ENCODE data around the gene CUL4B. TPM values are rescaled to one million over a fixed set of nuclear protein-coding genes. Genes with fewer than 3 reads are reported as not detected.
A peak's percentile ranks its signal among the peaks of the same experiment; 100 is the strongest.

Gene CUL4B
- total RNA-seq (46.4 and 50.5 TPM in 2 replicates), polyA plus RNA-seq (15.5 and 16.9 TPM in 2 replicates)

DNA sequence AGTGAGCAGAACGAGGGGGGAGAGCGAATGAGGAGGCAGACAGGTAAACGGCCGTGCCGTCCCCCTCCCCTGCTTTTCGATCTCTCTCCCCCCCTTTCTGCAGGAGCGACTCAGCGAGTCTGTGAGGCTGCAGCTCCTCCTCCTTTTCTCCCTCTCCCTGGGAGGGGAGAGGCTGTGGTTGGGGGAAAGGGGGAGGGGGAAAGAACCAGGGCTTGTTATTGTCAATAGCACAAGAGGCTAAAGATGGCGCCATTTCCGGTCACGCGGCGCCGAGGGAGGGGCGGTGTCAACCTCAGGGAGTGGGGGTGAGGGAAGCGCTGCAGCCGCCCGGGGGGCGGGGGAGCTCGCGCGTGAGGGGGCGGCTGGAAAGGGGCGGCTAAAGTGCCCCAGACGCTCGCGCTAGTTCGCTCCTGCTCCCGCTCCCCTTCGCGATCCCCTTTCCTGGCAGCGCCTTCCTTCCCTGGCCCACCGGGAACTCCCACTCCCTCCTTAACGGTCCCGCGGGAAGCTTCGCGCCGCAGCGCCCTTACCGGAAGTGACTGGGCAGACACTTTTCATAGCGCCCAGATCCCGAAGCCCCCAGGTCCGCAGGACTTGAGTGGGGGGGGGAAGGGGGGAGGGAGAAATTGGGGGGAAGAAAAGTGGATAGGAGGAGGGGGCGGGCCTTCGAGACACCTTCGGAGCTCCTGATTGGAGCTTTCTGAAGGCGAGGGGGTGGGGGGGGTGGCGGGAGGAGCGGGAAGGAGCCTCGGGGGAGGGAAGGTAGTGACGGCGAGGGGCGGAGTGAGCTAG is at the start of gene CUL4B:
Gene CUL4B, minus strand, starts transcription at position 121 of the 792 bp plus-strand sequence. CDS start 324 bp downstream, outside the sequence.
- Histone ChIP-seq H2AFZ (peak within 1 kb of the TSS; percentile 7), H3K79me2 (peaks cover 37% of the 10 kb centered on the region), H3K4me3 (peak within 1 kb of the TSS; percentile 50), H3K9me3 (ENCODE audit: low read depth) (no peaks in the 10 kb centered on the region), H4K20me1 (ENCODE audit: insufficient read depth, poor library complexity, severe bottlenecking) (peaks cover 8% of the 10 kb centered on the region), H3K4me2 (peak within 1 kb of the TSS; percentile 76), H3K9me2 (replicated peaks; ENCODE audit: insufficient read depth) (no peaks in the 10 kb centered on the region), H3K4me1 (ENCODE audit: insufficient read depth) (peaks cover 4% of the 10 kb centered on the region), H3K27me3 (no peaks in the 10 kb centered on the region), H3K27ac (peak within 1 kb of the TSS; percentile 99), H3K36me3 (replicated peaks; ENCODE audit: insufficient read depth, low read depth) (no peaks in the 10 kb centered on the region)
- no peak for TF ChIP-seq EZH2phosphoT487 (IDR thresholded peaks at IDR 0.05; ENCODE audit: low read depth, severe bottlenecking, unreplicated experiment)
- no peak for TF ChIP-seq EZH2 (IDR thresholded peaks at IDR 0.05; ENCODE audit: borderline replicate concordance)
- TF ChIP-seq, protein P1, sequence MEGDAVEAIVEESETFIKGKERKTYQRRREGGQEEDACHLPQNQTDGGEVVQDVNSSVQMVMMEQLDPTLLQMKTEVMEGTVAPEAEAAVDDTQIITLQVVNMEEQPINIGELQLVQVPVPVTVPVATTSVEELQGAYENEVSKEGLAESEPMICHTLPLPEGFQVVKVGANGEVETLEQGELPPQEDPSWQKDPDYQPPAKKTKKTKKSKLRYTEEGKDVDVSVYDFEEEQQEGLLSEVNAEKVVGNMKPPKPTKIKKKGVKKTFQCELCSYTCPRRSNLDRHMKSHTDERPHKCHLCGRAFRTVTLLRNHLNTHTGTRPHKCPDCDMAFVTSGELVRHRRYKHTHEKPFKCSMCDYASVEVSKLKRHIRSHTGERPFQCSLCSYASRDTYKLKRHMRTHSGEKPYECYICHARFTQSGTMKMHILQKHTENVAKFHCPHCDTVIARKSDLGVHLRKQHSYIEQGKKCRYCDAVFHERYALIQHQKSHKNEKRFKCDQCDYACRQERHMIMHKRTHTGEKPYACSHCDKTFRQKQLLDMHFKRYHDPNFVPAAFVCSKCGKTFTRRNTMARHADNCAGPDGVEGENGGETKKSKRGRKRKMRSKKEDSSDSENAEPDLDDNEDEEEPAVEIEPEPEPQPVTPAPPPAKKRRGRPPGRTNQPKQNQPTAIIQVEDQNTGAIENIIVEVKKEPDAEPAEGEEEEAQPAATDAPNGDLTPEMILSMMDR (IDR thresholded peaks at IDR 0.05; ENCODE audit: poor library complexity): no peak
- peak; percentile 95 for DNase-seq (ENCODE audit: low spot score)
- WGBS (ENCODE audit: low lambda C conversion rate, missing lambda C conversion rate): 41% methylated on average over 26 of the region's 54 CpGs

DNA sequence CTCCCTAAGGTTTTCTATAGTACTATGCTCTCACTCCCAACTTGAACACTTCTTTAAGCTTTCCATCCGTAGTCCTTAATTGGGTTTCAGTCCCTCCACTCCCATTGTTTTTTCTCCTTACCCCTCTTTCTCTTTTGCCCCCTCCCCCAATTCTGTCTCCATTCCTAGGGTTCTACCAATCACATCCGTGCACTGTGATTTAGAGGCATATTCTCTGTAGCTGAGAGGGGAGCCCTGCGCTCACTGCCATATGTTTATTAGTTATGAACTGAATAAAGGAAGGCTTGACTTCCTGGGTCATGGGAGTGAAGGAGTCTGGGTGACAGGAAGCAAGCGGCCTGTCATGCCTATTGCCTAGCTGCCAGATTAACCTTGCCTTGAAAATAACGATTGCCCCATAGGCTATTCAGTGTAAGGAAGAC is 43.6 kb upstream of the CUL4B start:
- peak overlapping the region; percentile 27 for H2AFZ ChIP-seq

DNA sequence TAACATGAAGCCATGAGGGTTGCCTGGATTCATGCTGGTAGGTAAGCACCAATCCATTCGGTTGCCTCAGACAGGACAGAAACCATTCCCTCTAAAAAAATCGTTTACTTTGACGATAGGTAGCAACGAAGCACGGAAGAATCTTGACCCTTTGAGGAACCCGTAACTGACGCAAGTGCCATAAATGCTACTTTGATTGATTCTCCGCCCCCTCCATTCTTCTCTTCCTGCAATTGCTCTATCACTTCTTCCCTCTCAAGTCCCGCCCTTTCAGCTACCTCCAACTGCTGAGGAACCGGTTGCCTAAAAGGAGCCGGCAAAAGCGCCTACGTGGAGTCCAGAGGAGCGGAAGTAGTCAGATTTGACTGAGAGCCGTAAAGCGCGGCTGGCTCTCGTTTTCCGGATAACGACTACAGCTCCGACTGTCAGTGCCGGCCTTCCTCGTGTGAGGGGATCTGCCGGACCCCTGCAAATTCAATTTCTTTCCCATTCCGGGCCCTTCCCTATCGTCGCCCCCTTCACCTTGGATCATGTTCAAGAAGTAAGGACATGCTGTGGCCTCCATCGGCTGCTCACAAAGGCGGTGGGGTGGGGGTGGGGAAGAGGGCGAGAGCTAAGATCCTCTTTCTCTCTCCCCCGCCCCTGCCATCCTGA is 43.1 kb upstream of the CUL4B start, which contains the start of gene MCTS1:
Gene MCTS1, plus strand, starts transcription at position 395 of the 654 bp plus-strand sequence. Its CDS starts 136 bp downstream, at position 531.
- WGBS (ENCODE audit: low lambda C conversion rate, missing lambda C conversion rate): 41% methylated on average over 31 of the region's 31 CpGs
- Histone ChIP-seq H3K9me2 (replicated peaks; ENCODE audit: insufficient read depth) (no peaks in the 10 kb centered on the region), H3K36me3 (replicated peaks; ENCODE audit: insufficient read depth, low read depth) (no peaks in the 10 kb centered on the region), H3K27me3 (no peaks in the 10 kb centered on the region), H3K27ac (peak within 1 kb of the TSS; percentile 97), H2AFZ (peak within 1 kb of the TSS; percentile 50), H4K20me1 (ENCODE audit: insufficient read depth, poor library complexity, severe bottlenecking) (no peaks in the 10 kb centered on the region), H3K4me2 (peak within 1 kb of the TSS; percentile 76), H3K9me3 (ENCODE audit: low read depth) (no peaks in the 10 kb centered on the region), H3K4me1 (ENCODE audit: insufficient read depth) (no peaks in the 10 kb centered on the region), H3K79me2 (peaks cover 18% of the 10 kb centered on the region), H3K4me3 (peak within 1 kb of the TSS; percentile 47)
- no peak for TF ChIP-seq EZH2 (IDR thresholded peaks at IDR 0.05; ENCODE audit: borderline replicate concordance)
- peak; percentile 91 for DNase-seq (ENCODE audit: low spot score)

More for the DNA sequence above, 43.6 kb upstream of the CUL4B start:
- Histone ChIP-seq H3K9me2 (replicated peaks; ENCODE audit: insufficient read depth) (no peaks in the 10 kb centered on the region), H3K9me3 (ENCODE audit: low read depth) (no peaks in the 10 kb centered on the region), H3K27ac (peak overlapping the region; percentile 97), H3K4me2 (peak overlapping the region; percentile 76), H4K20me1 (ENCODE audit: insufficient read depth, poor library complexity, severe bottlenecking) (no peaks in the 10 kb centered on the region), H3K79me2 (peaks cover 18% of the 10 kb centered on the region), H3K4me1 (ENCODE audit: insufficient read depth) (no peaks in the 10 kb centered on the region), H3K27me3 (no peaks in the 10 kb centered on the region), H3K36me3 (replicated peaks; ENCODE audit: insufficient read depth, low read depth) (no peaks in the 10 kb centered on the region), H3K4me3 (peak overlapping the region; percentile 47)
- TF ChIP-seq EZH2 (IDR thresholded peaks at IDR 0.05; ENCODE audit: borderline replicate concordance) (no peak), EZH2phosphoT487 (IDR thresholded peaks at IDR 0.05; ENCODE audit: low read depth, severe bottlenecking, unreplicated experiment) (no peak)
- TF ChIP-seq, protein P1 (IDR thresholded peaks at IDR 0.05; ENCODE audit: poor library complexity): no peak
- DNase-seq (ENCODE audit: low spot score): peak; percentile 41
- WGBS (ENCODE audit: low lambda C conversion rate, missing lambda C conversion rate): 32% methylated on average over 5 of the region's 5 CpGs

DNA sequence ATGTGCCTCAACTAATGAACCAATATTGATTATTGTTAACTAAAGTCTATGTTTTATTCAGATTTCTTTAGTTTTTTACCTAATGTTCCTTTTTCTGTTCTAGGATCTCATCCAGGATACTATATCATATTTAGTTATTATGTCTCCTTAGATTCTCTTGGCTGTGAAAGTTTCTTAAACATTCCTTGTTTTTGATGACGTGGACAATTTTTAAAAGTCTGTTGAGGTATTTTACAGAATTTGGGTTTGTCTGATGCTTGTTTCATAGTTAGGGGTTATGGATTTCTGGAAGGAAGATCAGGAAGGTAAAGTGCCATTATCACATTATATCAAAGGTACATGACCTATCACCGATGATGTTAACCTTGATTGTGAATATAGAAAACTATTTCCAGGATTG is 24.9 kb upstream of the CUL4B start:
- Histone ChIP-seq H3K27ac (no peak overlapping the region), H3K4me1 (ENCODE audit: insufficient read depth) (no peaks in the 10 kb centered on the region), H3K36me3 (replicated peaks; ENCODE audit: insufficient read depth, low read depth) (no peaks in the 10 kb centered on the region), H3K4me2 (no peak overlapping the region), H3K4me3 (no peak overlapping the region), H4K20me1 (ENCODE audit: insufficient read depth, poor library complexity, severe bottlenecking) (no peaks in the 10 kb centered on the region), H3K79me2 (no peaks in the 10 kb centered on the region), H3K9me3 (ENCODE audit: low read depth) (no peaks in the 10 kb centered on the region), H2AFZ (no peak overlapping the region), H3K27me3 (no peaks in the 10 kb centered on the region), H3K9me2 (replicated peaks; ENCODE audit: insufficient read depth) (no peaks in the 10 kb centered on the region)
- WGBS (ENCODE audit: low lambda C conversion rate, missing lambda C conversion rate): 85% methylated on average over 2 of the region's 2 CpGs
- DNase-seq (ENCODE audit: low spot score): no peak
- no peak for TF ChIP-seq EZH2 (IDR thresholded peaks at IDR 0.05; ENCODE audit: borderline replicate concordance)
- TF ChIP-seq EZH2phosphoT487 (IDR thresholded peaks at IDR 0.05; ENCODE audit: low read depth, severe bottlenecking, unreplicated experiment): no peak
- TF ChIP-seq, protein P1 (IDR thresholded peaks at IDR 0.05; ENCODE audit: poor library complexity): no peak
